Keratinocyte (primary cell): ENCODE data around the gene ALX1. TPM values are rescaled to one million over a fixed set of nuclear protein-coding genes. Genes with fewer than 3 reads are reported as not detected.

Source experiments
- DNase-seq: peaks from one replicate; pipeline ENCODE4 v3.0.0-alpha.2; 2011; ENCODE audit warnings: low read depth, missing footprints, low spot score
- FAIRE-seq: peaks from 2 replicates; lab custom pipeline; 2011; peaks lifted over from hg19 to GRCh38; lab: Jason Lieb, UNC
- H2AFZ ChIP-seq: 2 replicates; pipeline ENCODE4 v1.6.0; 2012; ENCODE audit warnings: low read length, control low read depth, inconsistent platforms; ENCODE audit not compliant: control insufficient read depth
- H3K27ac ChIP-seq: 2 replicates; pipeline ENCODE4 v1.5.1; 2011; ENCODE audit warnings: low read length; ENCODE audit not compliant: control insufficient read depth, insufficient read depth
- H3K27me3 ChIP-seq: 3 replicates; pipeline ENCODE4 v1.6.0; 2011; ENCODE audit warnings: low read length; ENCODE audit not compliant: control insufficient read depth, insufficient read depth; ENCODE audit errors: extremely low read depth
- H3K36me3 ChIP-seq, 2 experiments: 2 replicates in 1 of 2; 3 replicates in 1 of 2; pipeline ENCODE4 v1.5.1; 2011; ENCODE audit warnings: low read length in 2 of 2, mild to moderate bottlenecking in 1 of 2; ENCODE audit not compliant: control insufficient read depth in 2 of 2, insufficient read depth in 2 of 2; ENCODE audit errors: extremely low read depth in 1 of 2
- H3K4me1 ChIP-seq: 3 replicates; pipeline ENCODE4 v1.5.1; 2011; ENCODE audit warnings: low read length; ENCODE audit not compliant: control insufficient read depth, insufficient read depth; ENCODE audit errors: extremely low read depth
- H3K4me2 ChIP-seq: 3 replicates; pipeline ENCODE4 v1.6.0; 2011; ENCODE audit warnings: low read depth, low read length; ENCODE audit not compliant: control insufficient read depth, insufficient read depth; ENCODE audit errors: extremely low read depth
- H3K4me3 ChIP-seq, 3 experiments: fragments of 200-600 bp in 1 of 3; sonication (generic) in 1 of 3; 2 replicates in 2 of 3; 3 replicates in 1 of 3; pipeline ENCODE4 v1.5.1; 2011 to 2016; ENCODE audit warnings: low read length in 3 of 3, mild to moderate bottlenecking in 3 of 3, control low read depth in 2 of 3, inconsistent platforms in 1 of 3, low read depth in 1 of 3, mixed read lengths in 1 of 3, mixed run types in 1 of 3, moderate library complexity in 1 of 3; ENCODE audit not compliant: control insufficient read depth in 2 of 3, insufficient read depth in 2 of 3; ENCODE audit errors: extremely low read depth in 1 of 3
- H3K79me2 ChIP-seq: 2 replicates; pipeline ENCODE4 v1.6.0; 2012; ENCODE audit warnings: low read length; ENCODE audit not compliant: control insufficient read depth, insufficient read depth
- H3K9ac ChIP-seq: 3 replicates; pipeline ENCODE4 v1.6.0; 2011; ENCODE audit warnings: low read length; ENCODE audit not compliant: control insufficient read depth, insufficient read depth; ENCODE audit errors: extremely low read depth
- H3K9me1 ChIP-seq: 3 replicates; pipeline ENCODE4 v1.6.0; 2011; ENCODE audit warnings: low read length; ENCODE audit not compliant: control insufficient read depth, insufficient read depth; ENCODE audit errors: extremely low read depth
- H3K9me3 ChIP-seq: 2 replicates; pipeline ENCODE4 v1.5.1; 2012; ENCODE audit warnings: low read depth, low read length; ENCODE audit not compliant: control insufficient read depth
- H4K20me1 ChIP-seq: 3 replicates; pipeline ENCODE4 v1.6.0; 2011; ENCODE audit warnings: low read length; ENCODE audit not compliant: control insufficient read depth, insufficient read depth; ENCODE audit errors: extremely low read depth
- CTCF ChIP-seq, 3 experiments: IDR thresholded peaks in 1 of 3; conservative IDR thresholded peaks in 1 of 3; optimal IDR thresholded peaks in 1 of 3; 2 replicates in 2 of 3; 3 replicates in 1 of 3; pipeline versions ENCODE3 to v1.5.1; 2011; ENCODE audit warnings: low read length in 3 of 3, mild to moderate bottlenecking in 3 of 3, moderate library complexity in 2 of 3, control low read depth in 1 of 3, inconsistent platforms in 1 of 3; ENCODE audit not compliant: insufficient read depth in 2 of 3; ENCODE audit errors: extremely low read depth in 1 of 3
- EZH2 ChIP-seq: IDR thresholded peaks from one replicate; pipeline ENCODE4 v1.6.1; 2012; ENCODE audit warnings: inconsistent platforms, mild to moderate bottlenecking, low read length, moderate library complexity
- dilution Hi-C: fragments of 300-500 bp; cut with MboI; formaldehyde crosslinking; loops from one replicate; pipeline ENCODE4 v1.7.0; 2020; ENCODE audit warnings: low sequenced_read_pairs; ENCODE audit not compliant: extremely low pct_ligation_motif_present
- polyA plus RNA-seq, 5 experiments: library from polyadenylated mRNA; depleted of rRNA in 3 of 5; stranded (reverse) in 3 of 5; stranded (forward) in 1 of 5; unstranded in 1 of 5; fragments of >200 nt; gene quantifications; 1 replicate in 1 of 5; 2 replicates in 3 of 5; 3 replicates in 1 of 5; pipeline versions ENCODE4 v1.2.1 to v1.2.3, GENCODE V29; 2011 to 2012; ENCODE audit warnings: missing spikeins in 2 of 5, low read depth in 1 of 5, low replicate concordance in 1 of 5

ALX1 gene
- polyA plus RNA-seq, 1 donor (not counting 4 experiments of a cell fraction or from before 2014, with no cell fraction given): not detected

GRCh38 chr12:85281636-85282312 lies 1.8 kb downstream of the ALX1 start:
- DNase-seq: no peak
- no peak overlapping the region for H3K4me2 ChIP-seq
- peaks cover 10% of the 10 kb centered on the region for H3K4me1 ChIP-seq
- no peak overlapping the region for H2AFZ ChIP-seq
- H3K9me1 ChIP-seq: no peaks in the 10 kb centered on the region
- dilution Hi-C loops: no loop called here
- no peak overlapping the region for H3K9ac ChIP-seq
- no peaks in the 10 kb centered on the region for H3K36me3 ChIP-seq
- TF ChIP-seq EZH2 (no peak), CTCF (optimal IDR thresholded peaks at IDR 0.05 in 1 of 3, IDR thresholded peaks at IDR 0.05 in 1 of 3, conservative IDR thresholded peaks at IDR 0.05 in 1 of 3; ENCODE audit: extremely low read depth in 1 of 3, insufficient read depth in 2 of 3, low read length in 3 of 3) (no peak)
- H3K27ac ChIP-seq: no peak overlapping the region
- H3K27me3 ChIP-seq: peaks cover 61% of the 10 kb centered on the region
- H3K9me3 ChIP-seq: peaks cover 2% of the 10 kb centered on the region
- H4K20me1 ChIP-seq: no peaks in the 10 kb centered on the region
- FAIRE-seq: no peak
- H3K4me3 ChIP-seq: no peak overlapping the region
- no peaks in the 10 kb centered on the region for H3K79me2 ChIP-seq

GRCh38 chr12:85283560-85283959 lies 3.5 kb downstream of the ALX1 start:
- Histone ChIP-seq H4K20me1 (no peaks in the 10 kb centered on the region), H3K4me3 (no peak overlapping the region), H3K4me1 (peaks cover 10% of the 10 kb centered on the region), H3K9ac (no peak overlapping the region), H3K27me3 (peaks cover 44% of the 10 kb centered on the region), H3K36me3 (no peaks in the 10 kb centered on the region), H3K79me2 (no peaks in the 10 kb centered on the region), H3K9me1 (no peaks in the 10 kb centered on the region), H2AFZ (no peak overlapping the region), H3K4me2 (no peak overlapping the region), H3K9me3 (peaks cover 1% of the 10 kb centered on the region), H3K27ac (no peak overlapping the region)
- TF ChIP-seq CTCF (optimal IDR thresholded peaks at IDR 0.05 in 1 of 3, IDR thresholded peaks at IDR 0.05 in 1 of 3, conservative IDR thresholded peaks at IDR 0.05 in 1 of 3; ENCODE audit: extremely low read depth in 1 of 3, insufficient read depth in 2 of 3, low read length in 3 of 3): no peak
- TF ChIP-seq EZH2: peak; percentile 39
- FAIRE-seq: no peak
- dilution Hi-C loops: no loop called here
- no peak for DNase-seq
